ENCODE results near the gene SLC24A5.

- TF ChIP-seq CTCF (IDR thresholded peaks at IDR 0.05) (no peak), EZH2phosphoT487 (IDR thresholded peaks at IDR 0.05) (no peak)
Observed at GRCh38 chr15:48097264-48097663, 23.5 kb upstream of the SLC24A5 start.
